Lower leg skin (tissue), 3 donors: ENCODE measurements around the gene SYCP2L.
"Not testable (repeated sequence)": the region's sequence is repeated elsewhere in the genome, so short reads cannot be mapped to it uniquely, and the experiment has no call there.

Experiments used
- POLR2A ChIP-seq, 2 donors: fragments of 450-650 bp; IDR thresholded peaks; one replicate each; pipeline ENCODE4 v1.6.1; 2016 to 2017; ENCODE audit warnings: antibody characterized with exemption in 2 of 2, mild to moderate bottlenecking in 1 of 2, moderate library complexity in 1 of 2
- TF ChIP-seq, protein P1 (sequence below), 3 donors: fragments of 450-650 bp; IDR thresholded peaks; one replicate each; pipeline ENCODE4 v1.5.1; 2016; ENCODE audit warnings: antibody characterized with exemption in 3 of 3, mild to moderate bottlenecking in 3 of 3, moderate library complexity in 2 of 3

DNA sequence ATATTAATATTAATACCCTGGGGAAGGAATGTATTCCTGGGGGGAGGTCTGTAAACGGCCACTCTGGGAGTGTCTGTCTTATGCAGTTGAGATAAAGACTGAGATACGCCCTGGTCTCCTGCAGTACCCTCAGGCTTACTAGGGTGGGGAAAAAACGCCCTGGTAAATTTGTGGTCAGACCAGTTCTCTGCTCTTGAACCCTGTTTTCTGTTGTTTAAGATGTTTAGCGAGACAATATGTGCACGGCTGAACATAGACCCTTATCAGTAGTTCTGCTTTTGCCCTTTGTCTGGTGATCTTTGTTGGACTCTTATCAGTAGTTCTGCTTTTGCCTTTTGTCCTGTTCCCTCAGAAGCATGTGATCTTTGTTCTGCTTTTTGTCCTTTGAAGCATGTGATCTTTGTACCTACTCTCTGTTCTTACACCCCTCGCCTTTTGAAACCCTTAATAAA lies 33.0 kb upstream of the SYCP2L start:
- TF ChIP-seq, protein P1, sequence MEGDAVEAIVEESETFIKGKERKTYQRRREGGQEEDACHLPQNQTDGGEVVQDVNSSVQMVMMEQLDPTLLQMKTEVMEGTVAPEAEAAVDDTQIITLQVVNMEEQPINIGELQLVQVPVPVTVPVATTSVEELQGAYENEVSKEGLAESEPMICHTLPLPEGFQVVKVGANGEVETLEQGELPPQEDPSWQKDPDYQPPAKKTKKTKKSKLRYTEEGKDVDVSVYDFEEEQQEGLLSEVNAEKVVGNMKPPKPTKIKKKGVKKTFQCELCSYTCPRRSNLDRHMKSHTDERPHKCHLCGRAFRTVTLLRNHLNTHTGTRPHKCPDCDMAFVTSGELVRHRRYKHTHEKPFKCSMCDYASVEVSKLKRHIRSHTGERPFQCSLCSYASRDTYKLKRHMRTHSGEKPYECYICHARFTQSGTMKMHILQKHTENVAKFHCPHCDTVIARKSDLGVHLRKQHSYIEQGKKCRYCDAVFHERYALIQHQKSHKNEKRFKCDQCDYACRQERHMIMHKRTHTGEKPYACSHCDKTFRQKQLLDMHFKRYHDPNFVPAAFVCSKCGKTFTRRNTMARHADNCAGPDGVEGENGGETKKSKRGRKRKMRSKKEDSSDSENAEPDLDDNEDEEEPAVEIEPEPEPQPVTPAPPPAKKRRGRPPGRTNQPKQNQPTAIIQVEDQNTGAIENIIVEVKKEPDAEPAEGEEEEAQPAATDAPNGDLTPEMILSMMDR (IDR thresholded peaks at IDR 0.05) = not testable (repeated sequence)
- not testable (repeated sequence) for TF ChIP-seq POLR2A (IDR thresholded peaks at IDR 0.05)
